Neural cell (in vitro differentiated cells): ENCODE measurements around the gene RFTN1. TPM values are rescaled to one million over a fixed set of nuclear protein-coding genes. Genes with fewer than 3 reads are reported as not detected.

Source experiments
- H2AFZ ChIP-seq: fragments of 200-600, 300-800 bp; sonication (generic), shearing (Covaris generic); 2 replicates; pipeline ENCODE4 v1.6.0; 2014; ENCODE audit warnings: low read depth, mild to moderate bottlenecking, antibody characterized with exemption, low read length, moderate library complexity
- H3F3A ChIP-seq: fragments of 200-600 bp; shearing (Covaris generic); 2 replicates; pipeline ENCODE4 v1.6.1; 2016; ENCODE audit warnings: mild to moderate bottlenecking, moderate library complexity, mixed read lengths, antibody characterized with exemption, low read length; ENCODE audit not compliant: insufficient read depth, poor library complexity, severe bottlenecking
- H3K27ac ChIP-seq: fragments of 200-600, 300-800 bp; sonication (generic), shearing (Covaris generic); 2 replicates; pipeline ENCODE4 v1.5.1; 2014; ENCODE audit warnings: mild to moderate bottlenecking, low read length, moderate library complexity
- H3K27me3 ChIP-seq: fragments of 300-800, 200-600 bp; sonication (generic), shearing (Covaris generic); 2 replicates; pipeline ENCODE4 v1.6.0; 2014; ENCODE audit warnings: mild to moderate bottlenecking, low read depth, low read length, moderate library complexity; ENCODE audit not compliant: insufficient read depth
- H3K36me3 ChIP-seq: fragments of 300-800, 200-600 bp; sonication (generic), shearing (Covaris generic); 2 replicates; pipeline ENCODE4 v1.5.1; 2014; ENCODE audit warnings: mild to moderate bottlenecking, antibody characterized with exemption, low read length, moderate library complexity; ENCODE audit not compliant: insufficient read depth
- H3K4me2 ChIP-seq: fragments of 300-800, 200-600 bp; sonication (generic), shearing (Covaris generic); 2 replicates; pipeline ENCODE4 v1.6.0; 2014; ENCODE audit warnings: mild to moderate bottlenecking, low read length
- H3K4me3 ChIP-seq: fragments of 300-800, 200-600 bp; sonication (generic), shearing (Covaris generic); 2 replicates; pipeline ENCODE4 v1.5.1; 2014; ENCODE audit warnings: mild to moderate bottlenecking, low read length, moderate library complexity
- H3K79me2 ChIP-seq: fragments of 200-600 bp; shearing (Covaris generic); replicated peaks from 2 replicates; pipeline ENCODE4 v1.6.0; 2014; ENCODE audit warnings: mild to moderate bottlenecking, low read length, moderate library complexity; ENCODE audit not compliant: insufficient read depth
- H3K9ac ChIP-seq: fragments of 300-800, 200-600 bp; sonication (generic), shearing (Covaris generic); 2 replicates; pipeline ENCODE4 v1.6.1; 2016; ENCODE audit warnings: mild to moderate bottlenecking, low read length, mixed read lengths
- H3K9me2 ChIP-seq: fragments of 200-600 bp; shearing (Covaris generic); 2 replicates; pipeline ENCODE4 v1.6.1; 2016; ENCODE audit warnings: mild to moderate bottlenecking, low read length, mixed read lengths; ENCODE audit not compliant: insufficient read depth
- H3K9me3 ChIP-seq: fragments of 200-600, 300-800 bp; sonication (generic), shearing (Covaris generic); 2 replicates; pipeline ENCODE4 v1.6.1; 2016; ENCODE audit warnings: mild to moderate bottlenecking, mixed run types, low read length, moderate library complexity, mixed read lengths
- H4K20me1 ChIP-seq: fragments of 200-600 bp; shearing (Covaris generic); 2 replicates; pipeline ENCODE4 v1.6.1; 2016; ENCODE audit warnings: mild to moderate bottlenecking, mixed run types; ENCODE audit not compliant: insufficient read depth
- CTCF ChIP-seq: fragments of 450-650 bp; IDR thresholded peaks from 2 replicates; pipeline ENCODE4 v1.5.1; 2014; ENCODE audit warnings: antibody characterized with exemption, mild to moderate bottlenecking, moderate library complexity; ENCODE audit not compliant: poor library complexity, severe bottlenecking
- EP300 ChIP-seq: fragments of 450-650 bp; conservative IDR thresholded peaks from 2 replicates; pipeline ENCODE4 v1.6.1; 2014; ENCODE audit warnings: antibody characterized with exemption, mild to moderate bottlenecking, moderate library complexity; ENCODE audit not compliant: poor library complexity, severe bottlenecking
- EZH2 ChIP-seq: fragments of 200-600, 300-800 bp; shearing (Covaris generic), sonication (generic); IDR thresholded peaks from 2 replicates; pipeline ENCODE4 v1.6.1; 2014; ENCODE audit warnings: antibody characterized with exemption, low read length, borderline replicate concordance, mild to moderate bottlenecking; ENCODE audit not compliant: insufficient read depth, poor library complexity, severe bottlenecking
- MXI1 ChIP-seq: fragments of 450-650 bp; conservative IDR thresholded peaks from 2 replicates; pipeline ENCODE4 v1.6.1; 2014; ENCODE audit warnings: antibody characterized with exemption, mild to moderate bottlenecking; ENCODE audit not compliant: poor library complexity, severe bottlenecking
- POLR2AphosphoS5 ChIP-seq: IDR thresholded peaks from 2 replicates; pipeline ENCODE4 v1.6.1; 2012
- RAD21 ChIP-seq: fragments of 450-650 bp; conservative IDR thresholded peaks from 2 replicates; pipeline ENCODE4 v1.6.1; 2014; ENCODE audit warnings: antibody characterized with exemption, mild to moderate bottlenecking, moderate library complexity
- REST ChIP-seq: IDR thresholded peaks from 2 replicates; pipeline ENCODE4 v1.6.1; 2012; ENCODE audit warnings: borderline replicate concordance
- SMC3 ChIP-seq: fragments of 450-650 bp; conservative IDR thresholded peaks from 2 replicates; pipeline ENCODE4 v1.6.1; 2014; ENCODE audit warnings: antibody characterized with exemption, mild to moderate bottlenecking, moderate library complexity; ENCODE audit not compliant: poor library complexity
- TAF1 ChIP-seq: IDR thresholded peaks from 2 replicates; pipeline ENCODE4 v1.6.1; 2012; ENCODE audit warnings: low read depth
- polyA plus RNA-seq: library from polyadenylated mRNA; depleted of rRNA; stranded (reverse); fragments of >200 nt; gene quantifications from 2 replicates; pipeline ENCODE4 v1.2.3, GENCODE V29; 2014

RFTN1 gene
- polyA plus RNA-seq, 1 donor from 2014 or later, result 36.8 TPM

GRCh38 chr3:16382845-16383244, 130.7 kb downstream of the RFTN1 start:
- no peak overlapping the region for H2AFZ ChIP-seq
- no peaks in the 10 kb centered on the region for H3K27me3 ChIP-seq
- H3K9me2 ChIP-seq, result no peaks in the 10 kb centered on the region
- no peaks in the 10 kb centered on the region for H3F3A ChIP-seq
- H3K4me2 ChIP-seq, result no peak overlapping the region
- H3K9ac ChIP-seq, result no peak overlapping the region
- no peaks in the 10 kb centered on the region for H3K36me3 ChIP-seq
- H3K27ac ChIP-seq, result no peak overlapping the region
- TF ChIP-seq SMC3, result no peak
- no peak for TF ChIP-seq MXI1
- no peak for TF ChIP-seq EP300
- no peak for TF ChIP-seq EZH2
- TF ChIP-seq CTCF, result no peak
- no peak for TF ChIP-seq POLR2AphosphoS5
- TF ChIP-seq RAD21, result no peak
- TF ChIP-seq TAF1, result no peak
- TF ChIP-seq REST, result no peak
- H3K9me3 ChIP-seq, result no peaks in the 10 kb centered on the region
- H3K79me2 ChIP-seq, result no peaks in the 10 kb centered on the region
- no peaks in the 10 kb centered on the region for H4K20me1 ChIP-seq
- H3K4me3 ChIP-seq, result no peak overlapping the region

GRCh38 chr3:16381426-16381825, 132.1 kb downstream of the RFTN1 start:
- TF ChIP-seq TAF1, result no peak
- no peak for TF ChIP-seq SMC3
- TF ChIP-seq MXI1, result no peak
- TF ChIP-seq REST, result no peak
- TF ChIP-seq POLR2AphosphoS5, result no peak
- TF ChIP-seq RAD21, result no peak
- TF ChIP-seq CTCF, result no peak
- TF ChIP-seq EP300, result no peak
- no peak for TF ChIP-seq EZH2
- no peaks in the 10 kb centered on the region for H3K9me2 ChIP-seq
- no peak overlapping the region for H3K4me3 ChIP-seq
- H3K27ac ChIP-seq, result no peak overlapping the region
- no peaks in the 10 kb centered on the region for H4K20me1 ChIP-seq
- no peaks in the 10 kb centered on the region for H3K27me3 ChIP-seq
- no peaks in the 10 kb centered on the region for H3K79me2 ChIP-seq
- H3F3A ChIP-seq, result no peaks in the 10 kb centered on the region
- H3K9me3 ChIP-seq, result no peaks in the 10 kb centered on the region
- no peak overlapping the region for H2AFZ ChIP-seq
- no peaks in the 10 kb centered on the region for H3K36me3 ChIP-seq
- no peak overlapping the region for H3K9ac ChIP-seq
- H3K4me2 ChIP-seq, result no peak overlapping the region
